Testis (tissue), 3 donors: ENCODE measurements around the gene SLC6A8. TPM values are rescaled to one million over a fixed set of nuclear protein-coding genes. Genes with fewer than 3 reads are reported as not detected.

Experiments
- DNase-seq: peaks from one replicate; pipeline ENCODE4 v3.0.0-alpha.2; 2019
- H3K27ac ChIP-seq, 2 donors: fragments of 200-600 bp; sonication (generic); one replicate each; pipeline ENCODE4 v1.5.1; 2019
- H3K27me3 ChIP-seq: fragments of 200-600 bp; sonication (generic); one replicate; pipeline ENCODE4 v1.5.1; 2019
- H3K36me3 ChIP-seq: fragments of 200-600 bp; sonication (generic); one replicate; pipeline ENCODE4 v1.5.1; 2017; ENCODE audit warnings: low read depth; ENCODE audit errors: missing control alignments
- H3K4me1 ChIP-seq: fragments of 200-600 bp; sonication (generic); one replicate; pipeline ENCODE4 v1.5.1; 2019
- H3K4me3 ChIP-seq, 2 donors: fragments of 200-600 bp; sonication (generic); one replicate each; pipeline ENCODE4 v1.5.1; 2017 to 2019
- H3K9me3 ChIP-seq: fragments of 200-600 bp; sonication (generic); one replicate; pipeline ENCODE4 v1.5.1; 2017
- CTCF ChIP-seq, 3 experiments: fragments of 450-650 bp in 2 of 3; fragments of 200-600 bp in 1 of 3; sonication (generic) in 1 of 3; IDR thresholded peaks; one replicate each; pipeline ENCODE4 v1.5.1; 2016 to 2019; ENCODE audit warnings: antibody characterized with exemption in 3 of 3, mild to moderate bottlenecking in 2 of 3, moderate library complexity in 1 of 3
- POLR2A ChIP-seq: fragments of 450-650 bp; IDR thresholded peaks from one replicate; pipeline ENCODE4 v1.6.1; 2017; ENCODE audit warnings: antibody characterized with exemption, mild to moderate bottlenecking, moderate library complexity
- WGBS, 2 donors: methylation state at CpG; one replicate each; pipeline ENCODE4 v1.1.5; 2018; 5-methylcytosine and 5-hydroxymethylcytosine counted together
- intact Hi-C: fragments of 100-400 bp; cut with DNase I; formaldehyde crosslinking; loops from one replicate; pipeline ENCODE4 v1.15.1; 2023; ENCODE audit warnings: low total_unique reads
- polyA plus RNA-seq: library from polyadenylated mRNA; stranded (reverse); fragments of 350-450 nt; fragmentation: Illumina TruSeq; extraction: RNeasy Lipid Tissue Mini Kit (QIAGEN cat#74804); gene quantifications from one replicate; pipeline ENCODE4 v1.2.3, GENCODE V29; 2014; ENCODE audit warnings: low read depth, low replicate concordance; ENCODE audit not compliant: insufficient read depth
- total RNA-seq, 2 donors: library from RNA; depleted of rRNA; stranded (reverse); fragments of >200 nt; gene quantifications; one replicate each; pipeline ENCODE4 v1.2.3, GENCODE V29; 2016

The SLC6A8 gene
- total and polyA plus RNA-seq, 3 donors from 2014 or later: 73.5 to 107 (median 91.3) TPM

DNA sequence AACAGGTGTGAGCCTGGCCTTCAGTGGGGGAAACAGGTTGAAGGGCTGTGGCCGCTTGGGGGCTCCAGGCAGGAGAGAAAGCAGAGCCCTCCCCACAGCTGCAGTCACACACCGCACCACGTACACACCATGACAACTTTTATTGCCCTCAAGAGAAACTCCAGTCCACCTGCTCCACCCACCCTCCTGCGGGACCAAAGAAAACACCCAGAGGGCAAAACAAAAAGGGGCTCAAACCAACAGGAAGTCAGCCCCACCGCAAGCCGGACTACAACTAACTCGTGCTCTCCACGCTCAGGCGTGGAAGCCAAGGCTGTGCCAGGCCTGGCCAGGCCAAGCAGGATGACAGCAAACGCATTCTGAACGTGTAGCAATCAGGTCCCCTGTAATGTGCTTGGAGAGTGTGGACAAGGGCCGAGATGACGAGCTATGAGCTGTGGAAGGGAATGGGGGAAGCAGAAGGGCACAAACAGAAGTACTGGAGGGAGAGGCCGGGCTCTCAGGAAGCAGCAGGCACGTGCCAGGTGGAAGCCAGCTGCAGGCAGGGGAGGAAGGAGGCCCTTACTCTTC lies 12.7 kb downstream of the SLC6A8 start:
- Histone ChIP-seq H3K9me3 (no peaks in the 10 kb centered on the region), H3K4me3 (no peak overlapping the region), H3K27me3 (no peaks in the 10 kb centered on the region), H3K27ac (no peak overlapping the region), H3K4me1 (peaks cover 3% of the 10 kb centered on the region), H3K36me3 (no peaks in the 10 kb centered on the region)
- DNase-seq: no peak
- 65 to 92% methylated on average over 2 to 15 of the region's 15 CpGs for WGBS, 2 donors
- TF ChIP-seq POLR2A: no peak
- TF ChIP-seq CTCF (IDR thresholded peaks at IDR 0.05): no peak
- intact Hi-C loops: no loop called here

DNA sequence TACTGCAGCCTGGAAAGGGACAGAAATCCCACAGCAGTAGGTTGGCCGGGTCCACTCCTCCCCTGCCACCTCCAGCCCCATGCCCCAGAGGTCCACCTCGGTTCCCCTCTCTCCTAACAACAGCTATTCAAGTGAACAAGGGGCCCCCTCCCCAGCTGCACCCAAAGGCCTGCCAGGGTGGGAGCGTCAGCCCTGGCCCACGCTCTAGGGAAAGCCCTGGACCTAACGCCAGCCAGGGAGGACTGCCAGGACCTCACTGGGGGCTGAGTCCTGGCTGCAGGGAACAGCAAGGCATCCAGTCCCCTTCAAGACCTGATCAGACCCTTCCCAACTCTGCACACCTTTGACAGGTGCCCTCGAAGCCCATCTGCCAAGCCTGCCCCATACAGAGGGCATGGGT lies 13.2 kb downstream of the SLC6A8 start:
- intact Hi-C loops: no loop called here
- TF ChIP-seq POLR2A (no peak), CTCF (IDR thresholded peaks at IDR 0.05) (no peak)
- Histone ChIP-seq H3K9me3 (no peaks in the 10 kb centered on the region), H3K36me3 (no peaks in the 10 kb centered on the region), H3K4me3 (no peak overlapping the region), H3K4me1 (peaks cover 3% of the 10 kb centered on the region), H3K27me3 (no peaks in the 10 kb centered on the region), H3K27ac (no peak overlapping the region)
- 92 to 96% methylated on average over 2 to 4 of the region's 6 CpGs for whole genome bisulfite sequencing, 2 donors
- no peak for DNase-seq

GRCh38 chrX:153701706-153702105 lies 14.0 kb downstream of the SLC6A8 start:
- WGBS, 2 donors: 93 to 94% methylated on average over 3 to 7 of the region's 12 CpGs
- DNase-seq: no peak
- H3K27ac ChIP-seq: no peak overlapping the region
- no peaks in the 10 kb centered on the region for H3K9me3 ChIP-seq
- intact Hi-C loops: no loop called here
- H3K4me3 ChIP-seq: no peak overlapping the region
- H3K36me3 ChIP-seq: no peaks in the 10 kb centered on the region
- H3K4me1 ChIP-seq: peaks cover 3% of the 10 kb centered on the region
- no peaks in the 10 kb centered on the region for H3K27me3 ChIP-seq
- TF ChIP-seq CTCF (IDR thresholded peaks at IDR 0.05) (no peak), POLR2A (no peak)

DNA sequence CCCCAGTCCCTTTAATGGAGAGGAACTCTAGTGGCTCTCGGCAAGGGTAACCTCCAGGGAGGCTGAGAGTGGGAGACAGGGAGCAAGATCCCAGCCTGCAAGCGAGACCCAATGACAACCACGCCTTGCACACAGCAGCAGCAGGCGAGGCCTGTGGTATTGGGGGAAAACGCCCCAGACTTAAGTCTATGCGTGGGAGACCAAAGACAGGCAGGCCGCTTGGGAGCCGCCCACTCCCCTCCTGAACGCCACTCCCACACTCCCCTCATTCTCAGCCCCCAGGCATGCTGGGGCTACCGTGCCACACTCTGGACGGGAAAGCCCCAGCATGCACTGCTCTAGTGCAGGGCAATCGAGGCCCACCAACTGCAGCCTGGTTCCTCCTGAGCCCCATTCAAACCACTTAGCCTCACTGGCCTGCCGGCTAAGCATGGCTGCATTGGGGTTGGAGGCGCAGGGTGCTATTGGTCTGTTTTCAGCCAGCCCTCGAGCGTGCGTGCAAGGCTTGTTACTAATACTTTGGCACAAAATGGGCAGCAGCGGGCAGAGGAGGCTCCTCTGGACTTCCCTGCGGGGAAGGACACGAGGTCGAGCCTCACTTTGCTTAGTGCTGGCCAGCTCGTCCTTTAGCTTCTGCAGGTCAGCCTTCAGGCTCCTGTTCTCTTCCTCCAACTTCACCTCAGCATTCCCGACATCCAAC lies 14.8 kb downstream of the SLC6A8 start:
- Histone ChIP-seq H3K27ac (no peak overlapping the region), H3K27me3 (no peaks in the 10 kb centered on the region), H3K9me3 (no peaks in the 10 kb centered on the region), H3K36me3 (no peaks in the 10 kb centered on the region), H3K4me1 (peaks cover 3% of the 10 kb centered on the region), H3K4me3 (no peak overlapping the region)
- TF ChIP-seq POLR2A (no peak), CTCF (IDR thresholded peaks at IDR 0.05) (no peak)
- intact Hi-C loops: no loop called here
- no peak for DNase-seq
- 80 to 100% methylated on average over 1 to 19 of the region's 23 CpGs for WGBS, 2 donors

DNA sequence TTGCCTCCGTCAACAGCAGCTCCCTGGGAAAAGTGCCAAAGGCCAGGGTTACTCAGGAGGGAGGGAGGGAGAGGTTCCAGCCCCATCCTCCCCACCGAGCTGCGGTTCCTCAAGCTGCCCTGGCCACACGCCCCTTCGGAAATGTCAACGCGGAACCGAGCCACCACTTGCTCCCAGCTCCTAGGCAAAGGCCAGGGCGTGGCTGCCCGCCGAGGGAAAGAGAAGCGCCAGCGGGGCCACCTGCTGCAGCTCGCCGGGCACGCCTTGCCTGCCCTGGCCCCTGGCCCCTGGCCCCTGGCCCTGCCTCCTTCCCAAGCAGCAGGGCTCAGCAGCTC lies 15.3 kb downstream of the SLC6A8 start:
- 57 to 82% methylated on average over 9 to 14 of the region's 16 CpGs for WGBS, 2 donors
- Histone ChIP-seq H3K9me3 (no peaks in the 10 kb centered on the region), H3K4me3 (no peak overlapping the region), H3K27ac (no peak overlapping the region), H3K36me3 (no peaks in the 10 kb centered on the region), H3K27me3 (no peaks in the 10 kb centered on the region), H3K4me1 (peaks cover 3% of the 10 kb centered on the region)
- no peak for DNase-seq
- intact Hi-C loops: no loop called here
- no peak for TF ChIP-seq CTCF (IDR thresholded peaks at IDR 0.05)
- no peak for TF ChIP-seq POLR2A
